ENCODE data around the gene CTDP1. TPM values are rescaled to one million over a fixed set of nuclear protein-coding genes. Genes with fewer than 3 reads are reported as not detected.

CTDP1 gene
- total RNA-seq, 4 donors from 2014 or later: 16.7 to 25.3 (median 21.6) TPM

GRCh38 chr18:79753391-79753851 is 73.8 kb downstream of the CTDP1 start:
- WGBS, 2 donors (ENCODE audit: low coverage in 1 of 2): 91 to 100% methylated on average over 4 to 13 of the region's 27 CpGs
- no peak for ATAC-seq
- Histone ChIP-seq H3K36me3 (peaks cover 0 to 48% of the 10 kb centered on the region in 2 donors), H3K4me1 (no peaks in the 10 kb centered on the region), H3K27ac (no peak overlapping the region), H3K9me3 (peaks cover 0 to 17% (median 0%) of the 10 kb centered on the region in 3 donors), H3K27me3 (no peaks in the 10 kb centered on the region), H3K4me3 (no peak overlapping the region)
- TF ChIP-seq POLR2AphosphoS5 (IDR thresholded peaks at IDR 0.05) (no peak), EP300 (IDR thresholded peaks at IDR 0.05) (no peak), POLR2A (IDR thresholded peaks at IDR 0.05) (no peak), CTCF (IDR thresholded peaks at IDR 0.05) (no peak)

DNA sequence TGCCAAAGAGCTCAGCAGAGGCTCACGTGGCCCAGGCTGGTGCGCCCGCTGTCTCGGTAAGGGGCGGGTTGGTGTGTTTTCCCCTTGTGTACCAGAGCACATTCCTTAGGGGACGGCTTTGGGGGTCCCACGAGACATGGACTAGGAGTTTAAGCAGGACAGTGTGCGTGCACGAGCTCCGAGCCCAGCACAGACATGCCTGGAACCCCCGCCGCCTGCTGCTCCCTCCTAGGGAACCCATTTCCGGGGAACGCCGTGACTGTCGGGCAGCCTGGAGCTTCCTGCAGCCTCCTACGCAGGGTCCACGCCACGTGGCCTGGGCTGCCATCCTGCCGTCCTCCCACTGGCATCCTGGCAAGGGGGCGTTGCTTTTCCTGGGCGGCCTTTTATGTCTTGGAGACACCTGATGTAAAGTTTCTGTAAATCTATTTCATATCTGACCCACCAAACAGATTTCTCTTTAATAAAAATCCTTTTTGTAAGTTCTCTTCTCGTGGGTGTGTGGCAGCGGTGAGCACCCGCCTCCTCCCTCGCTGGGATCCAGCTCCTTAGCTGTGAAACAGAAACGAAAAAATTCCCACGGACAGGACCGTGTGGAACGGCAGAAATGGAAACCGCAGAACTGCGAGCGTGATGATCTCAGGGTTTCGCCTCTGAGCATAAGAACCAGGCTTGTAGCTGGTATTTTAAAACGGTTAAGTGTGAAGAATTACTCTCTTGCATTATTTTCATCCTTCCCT is 74.6 kb downstream of the CTDP1 start:
- Histone ChIP-seq H3K27ac (no peak overlapping the region), H3K27me3 (no peaks in the 10 kb centered on the region), H3K4me3 (no peak overlapping the region), H3K36me3 (peaks cover 0 to 41% of the 10 kb centered on the region in 2 donors), H3K9me3 (peaks cover 0 to 25% (median 0%) of the 10 kb centered on the region in 3 donors), H3K4me1 (no peaks in the 10 kb centered on the region)
- no peak for ATAC-seq
- 90 to 91% methylated on average over 14 to 17 of the region's 35 CpGs for WGBS, 2 donors (ENCODE audit: low coverage in 1 of 2)
- TF ChIP-seq POLR2A (IDR thresholded peaks at IDR 0.05): no peak
- TF ChIP-seq EP300 (IDR thresholded peaks at IDR 0.05): no peak

DNA sequence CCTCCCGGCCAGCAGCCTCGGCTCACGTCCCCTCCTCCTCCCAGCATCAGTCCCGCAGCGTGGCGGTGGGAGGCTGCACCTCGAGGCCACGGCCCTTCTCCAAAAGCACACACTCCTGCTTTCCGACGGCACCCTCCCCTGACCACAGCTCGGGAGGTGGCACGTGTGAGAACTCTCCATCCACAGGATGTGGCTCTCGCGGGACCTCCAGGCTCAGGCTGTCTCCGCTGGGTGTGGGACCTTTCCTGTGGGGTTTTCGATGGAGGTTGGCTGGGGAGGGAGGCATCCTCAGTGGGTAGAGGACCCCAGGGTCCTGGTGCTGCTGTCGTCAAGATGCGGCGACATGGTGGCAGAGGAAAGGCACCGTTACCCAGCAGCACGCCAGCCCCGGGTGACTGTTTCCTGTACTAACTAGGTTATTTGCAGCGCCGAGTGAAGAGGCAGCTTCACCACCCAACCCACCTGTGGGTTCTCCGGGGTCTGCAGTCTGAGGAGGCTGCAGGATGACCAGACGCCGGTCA is 75.3 kb downstream of the CTDP1 start:
- Histone ChIP-seq H3K4me3 (no peak overlapping the region), H3K9me3 (peaks cover 0 to 32% (median 0%) of the 10 kb centered on the region in 3 donors), H3K36me3 (peaks cover 0 to 39% of the 10 kb centered on the region in 2 donors), H3K4me1 (no peaks in the 10 kb centered on the region), H3K27me3 (no peaks in the 10 kb centered on the region), H3K27ac (no peak overlapping the region)
- no peak for TF ChIP-seq CTCF (IDR thresholded peaks at IDR 0.05)
- TF ChIP-seq EP300 (IDR thresholded peaks at IDR 0.05): no peak
- no peak for TF ChIP-seq POLR2A (IDR thresholded peaks at IDR 0.05)
- TF ChIP-seq POLR2AphosphoS5 (IDR thresholded peaks at IDR 0.05): no peak
- 91 to 100% methylated on average over 1 to 10 of the region's 27 CpGs for WGBS, 2 donors (ENCODE audit: low coverage in 1 of 2)
- no peak for ATAC-seq

DNA sequence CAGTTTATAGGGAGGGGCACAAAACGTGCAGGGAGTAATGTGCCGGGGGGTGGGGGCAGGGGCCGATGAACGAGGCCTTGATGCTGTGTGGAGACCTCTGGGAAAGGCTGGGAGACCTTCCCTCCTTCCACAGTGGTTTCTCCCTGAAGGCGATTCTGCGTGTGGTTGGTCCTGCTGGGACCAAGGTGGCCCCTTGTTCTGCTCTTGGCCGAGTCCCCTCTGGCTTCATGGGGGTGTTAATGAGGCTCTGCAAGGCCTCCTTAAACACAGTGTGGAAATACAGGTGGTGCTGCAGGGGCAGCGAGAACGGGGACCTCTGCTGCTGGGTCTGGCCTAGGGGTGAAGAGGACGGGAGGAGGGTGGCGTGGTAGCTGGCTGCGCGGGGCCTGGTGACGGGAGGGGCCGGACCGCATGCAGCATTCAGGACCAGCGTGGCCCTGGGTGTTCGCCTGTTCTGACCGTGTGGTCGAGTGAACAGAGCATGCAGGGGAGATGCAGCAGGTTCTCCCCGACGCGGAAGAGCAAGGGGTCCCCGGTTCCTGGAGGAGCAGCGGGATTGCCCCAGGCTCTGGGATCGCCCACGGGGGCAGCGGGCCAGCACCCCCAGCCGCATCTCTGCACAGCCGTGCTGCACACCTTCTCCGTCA is 76.0 kb downstream of the CTDP1 start:
- Histone ChIP-seq H3K36me3 (peaks cover 0 to 39% of the 10 kb centered on the region in 2 donors), H3K4me1 (no peaks in the 10 kb centered on the region), H3K4me3 (no peak overlapping the region), H3K9me3 (peaks cover 0 to 35% (median 0%) of the 10 kb centered on the region in 3 donors), H3K27me3 (no peaks in the 10 kb centered on the region), H3K27ac (no peak overlapping the region)
- TF ChIP-seq POLR2AphosphoS5 (IDR thresholded peaks at IDR 0.05): no peak
- TF ChIP-seq CTCF (IDR thresholded peaks at IDR 0.05): no peak
- no peak for TF ChIP-seq EP300 (IDR thresholded peaks at IDR 0.05)
- TF ChIP-seq POLR2A (IDR thresholded peaks at IDR 0.05): no peak
- 91% methylated on average over 7 of the region's 31 CpGs; no CpG with 5 or more reads in 1 of the 2 donors for WGBS, 2 donors (ENCODE audit: low coverage in 1 of 2)
- ATAC-seq: no peak

GRCh38 chr18:79756143-79756500 is 76.5 kb downstream of the CTDP1 start:
- no peak for ATAC-seq
- TF ChIP-seq CTCF (IDR thresholded peaks at IDR 0.05) (no peak), EP300 (IDR thresholded peaks at IDR 0.05) (no peak), POLR2A (IDR thresholded peaks at IDR 0.05) (no peak), POLR2AphosphoS5 (IDR thresholded peaks at IDR 0.05) (no peak)

More at GRCh38 chr18:79756143-79756500, 76.5 kb downstream of the CTDP1 start:
- Histone ChIP-seq H3K27ac (no peak overlapping the region), H3K9me3 (peaks cover 0 to 40% (median 0%) of the 10 kb centered on the region in 3 donors), H3K27me3 (no peaks in the 10 kb centered on the region), H3K36me3 (peaks cover 0 to 39% of the 10 kb centered on the region in 2 donors), H3K4me1 (no peaks in the 10 kb centered on the region), H3K4me3 (no peak overlapping the region)
- 87% methylated on average over 6 of the region's 10 CpGs; no CpG with 5 or more reads in 1 of the 2 donors for WGBS, 2 donors (ENCODE audit: low coverage in 1 of 2)

Data from gastroesophageal sphincter (tissue), 4 donors.